ENCODE results near the gene TTC29.

GRCh38 chr4:146975527-146975926, 29.9 kb upstream of the TTC29 start:
- TF ChIP-seq, protein P1, sequence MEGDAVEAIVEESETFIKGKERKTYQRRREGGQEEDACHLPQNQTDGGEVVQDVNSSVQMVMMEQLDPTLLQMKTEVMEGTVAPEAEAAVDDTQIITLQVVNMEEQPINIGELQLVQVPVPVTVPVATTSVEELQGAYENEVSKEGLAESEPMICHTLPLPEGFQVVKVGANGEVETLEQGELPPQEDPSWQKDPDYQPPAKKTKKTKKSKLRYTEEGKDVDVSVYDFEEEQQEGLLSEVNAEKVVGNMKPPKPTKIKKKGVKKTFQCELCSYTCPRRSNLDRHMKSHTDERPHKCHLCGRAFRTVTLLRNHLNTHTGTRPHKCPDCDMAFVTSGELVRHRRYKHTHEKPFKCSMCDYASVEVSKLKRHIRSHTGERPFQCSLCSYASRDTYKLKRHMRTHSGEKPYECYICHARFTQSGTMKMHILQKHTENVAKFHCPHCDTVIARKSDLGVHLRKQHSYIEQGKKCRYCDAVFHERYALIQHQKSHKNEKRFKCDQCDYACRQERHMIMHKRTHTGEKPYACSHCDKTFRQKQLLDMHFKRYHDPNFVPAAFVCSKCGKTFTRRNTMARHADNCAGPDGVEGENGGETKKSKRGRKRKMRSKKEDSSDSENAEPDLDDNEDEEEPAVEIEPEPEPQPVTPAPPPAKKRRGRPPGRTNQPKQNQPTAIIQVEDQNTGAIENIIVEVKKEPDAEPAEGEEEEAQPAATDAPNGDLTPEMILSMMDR (conservative IDR thresholded peaks at IDR 0.05; ENCODE audit: low read depth, low read length), result no peak
- no peak for TF ChIP-seq EZH2 (IDR thresholded peaks at IDR 0.05; ENCODE audit: borderline replicate concordance, low read depth, low read length, poor library complexity, severe bottlenecking)

Measured in A673 (cell line).